HUES64 (cell line): Measurements from ENCODE around the gene RPL4.

ENCODE experiments used
- H3K27ac ChIP-seq: 2 replicates; pipeline ENCODE4 v1.7.0; 2013; ENCODE audit warnings: low read depth, low read length, inconsistent platforms
- H3K27me3 ChIP-seq: 2 replicates; pipeline ENCODE4 v1.6.1; 2013; ENCODE audit warnings: mild to moderate bottlenecking, low read length; ENCODE audit not compliant: insufficient read depth
- H3K36me3 ChIP-seq: 2 replicates; pipeline ENCODE4 v1.6.1; 2013; ENCODE audit warnings: mild to moderate bottlenecking, low read length; ENCODE audit not compliant: insufficient read depth
- H3K4me1 ChIP-seq: 2 replicates; pipeline ENCODE4 v1.6.1; 2013; ENCODE audit warnings: mild to moderate bottlenecking, low read length, moderate library complexity; ENCODE audit not compliant: insufficient read depth
- H3K4me3 ChIP-seq: 2 replicates; pipeline ENCODE4 v1.5.1; 2013; ENCODE audit warnings: mild to moderate bottlenecking, low read length, moderate library complexity
- H3K9ac ChIP-seq: 2 replicates; pipeline ENCODE4 v1.6.1; 2013; ENCODE audit warnings: mild to moderate bottlenecking, low read depth, low read length
- H3K9me3 ChIP-seq: 2 replicates; pipeline ENCODE4 v1.6.1; 2013; ENCODE audit warnings: low read depth, low read length; ENCODE audit not compliant: insufficient read depth
- WGBS: fragments of 150-250, 120-280 bp; methylation state at CpG from one replicate; pipeline ENCODE4 v1.1.7; 2013; ENCODE audit warnings: missing lambda C conversion rate; 5-methylcytosine and 5-hydroxymethylcytosine counted together

The RPL4 gene

GRCh38 chr15:66489179-66489791, 15.4 kb downstream of the RPL4 start:
- Histone ChIP-seq H3K4me3 (no peak overlapping the region), H3K27ac (no peak overlapping the region), H3K27me3 (no peaks in the 10 kb centered on the region), H3K36me3 (peaks cover 99% of the 10 kb centered on the region), H3K4me1 (no peaks in the 10 kb centered on the region), H3K9ac (no peak overlapping the region), H3K9me3 (no peaks in the 10 kb centered on the region)
- 93% methylated on average over 6 of the region's 6 CpGs for WGBS

GRCh38 chr15:66488525-66488924, 16.1 kb downstream of the RPL4 start:
- H3K27me3 ChIP-seq: no peaks in the 10 kb centered on the region
- peaks cover 92% of the 10 kb centered on the region for H3K36me3 ChIP-seq
- H3K9ac ChIP-seq: no peak overlapping the region
- no peak overlapping the region for H3K4me3 ChIP-seq
- 94% methylated on average over 5 of the region's 5 CpGs for WGBS
- no peaks in the 10 kb centered on the region for H3K9me3 ChIP-seq
- H3K27ac ChIP-seq: no peak overlapping the region
- no peaks in the 10 kb centered on the region for H3K4me1 ChIP-seq

GRCh38 chr15:66486887-66487286, 17.8 kb downstream of the RPL4 start:
- Histone ChIP-seq H3K9ac (no peak overlapping the region), H3K4me1 (no peaks in the 10 kb centered on the region), H3K9me3 (no peaks in the 10 kb centered on the region), H3K36me3 (peaks cover 87% of the 10 kb centered on the region), H3K27ac (no peak overlapping the region), H3K4me3 (no peak overlapping the region), H3K27me3 (no peaks in the 10 kb centered on the region)
- 95% methylated on average over 3 of the region's 3 CpGs for WGBS

- no peaks in the 10 kb centered on the region for H3K27me3 ChIP-seq
- no peak overlapping the region for H3K9ac ChIP-seq
- H3K4me1 ChIP-seq: no peaks in the 10 kb centered on the region
- H3K36me3 ChIP-seq: peaks cover 78% of the 10 kb centered on the region
- H3K27ac ChIP-seq: no peak overlapping the region
- H3K4me3 ChIP-seq: no peak overlapping the region
- H3K9me3 ChIP-seq: no peaks in the 10 kb centered on the region
- WGBS: 92% methylated on average over 5 of the region's 5 CpGs
Observed at GRCh38 chr15:66484539-66485112, 20.0 kb downstream of the RPL4 start.

- H3K4me1 ChIP-seq: no peaks in the 10 kb centered on the region
- H3K4me3 ChIP-seq: no peak overlapping the region
- H3K27me3 ChIP-seq: no peaks in the 10 kb centered on the region
- no peak overlapping the region for H3K27ac ChIP-seq
- 93% methylated on average over 3 of the region's 3 CpGs for WGBS
- peaks cover 64% of the 10 kb centered on the region for H3K36me3 ChIP-seq
- no peak overlapping the region for H3K9ac ChIP-seq
- H3K9me3 ChIP-seq: no peaks in the 10 kb centered on the region
Observed at GRCh38 chr15:66483131-66483566, 21.5 kb downstream of the RPL4 start.

GRCh38 chr15:66482539-66482938, 22.1 kb downstream of the RPL4 start:
- 93% methylated on average over 9 of the region's 9 CpGs for WGBS

GRCh38 chr15:66481107-66481856, 23.4 kb downstream of the RPL4 start:
- H3K36me3 ChIP-seq: peaks cover 45% of the 10 kb centered on the region
- no peak overlapping the region for H3K4me3 ChIP-seq
- no peak overlapping the region for H3K9ac ChIP-seq
- H3K9me3 ChIP-seq: no peaks in the 10 kb centered on the region
- 96% methylated on average over 10 of the region's 10 CpGs for WGBS
- H3K27me3 ChIP-seq: no peaks in the 10 kb centered on the region
- no peak overlapping the region for H3K27ac ChIP-seq
- H3K4me1 ChIP-seq: peaks cover 7% of the 10 kb centered on the region

More at GRCh38 chr15:66482539-66482938, 22.1 kb downstream of the RPL4 start:
- Histone ChIP-seq H3K27me3 (no peaks in the 10 kb centered on the region), H3K27ac (no peak overlapping the region), H3K4me1 (no peaks in the 10 kb centered on the region), H3K9me3 (no peaks in the 10 kb centered on the region), H3K4me3 (no peak overlapping the region), H3K9ac (no peak overlapping the region), H3K36me3 (peaks cover 57% of the 10 kb centered on the region)

- H3K27me3 ChIP-seq: no peaks in the 10 kb centered on the region
- H3K36me3 ChIP-seq: peaks cover 36% of the 10 kb centered on the region
- H3K27ac ChIP-seq: no peak overlapping the region
- no peak overlapping the region for H3K9ac ChIP-seq
- no peak overlapping the region for H3K4me3 ChIP-seq
- no peaks in the 10 kb centered on the region for H3K9me3 ChIP-seq
- H3K4me1 ChIP-seq: peaks cover 17% of the 10 kb centered on the region
- WGBS: 96% methylated on average over 6 of the region's 6 CpGs
Observed at GRCh38 chr15:66480267-66480666, 24.4 kb downstream of the RPL4 start.

- peaks cover 15% of the 10 kb centered on the region for H3K36me3 ChIP-seq
- WGBS: 82% methylated on average over 2 of the region's 2 CpGs
- no peaks in the 10 kb centered on the region for H3K9me3 ChIP-seq
- H3K27ac ChIP-seq: no peak overlapping the region
- no peak overlapping the region for H3K9ac ChIP-seq
- H3K4me3 ChIP-seq: no peak overlapping the region
- no peaks in the 10 kb centered on the region for H3K27me3 ChIP-seq
- peaks cover 49% of the 10 kb centered on the region for H3K4me1 ChIP-seq
Observed at GRCh38 chr15:66477011-66477410, 27.6 kb downstream of the RPL4 start.

GRCh38 chr15:66476535-66476934, 28.1 kb downstream of the RPL4 start:
- Histone ChIP-seq H3K4me1 (peaks cover 52% of the 10 kb centered on the region), H3K4me3 (no peak overlapping the region), H3K9me3 (no peaks in the 10 kb centered on the region), H3K27ac (no peak overlapping the region), H3K9ac (no peak overlapping the region), H3K36me3 (peaks cover 10% of the 10 kb centered on the region), H3K27me3 (no peaks in the 10 kb centered on the region)
- 74% methylated on average over 4 of the region's 4 CpGs for WGBS

GRCh38 chr15:66474963-66475362, 29.7 kb downstream of the RPL4 start:
- Histone ChIP-seq H3K27ac (no peak overlapping the region; the same call in 1 of the 2 replicates), H3K4me1 (peaks cover 67% of the 10 kb centered on the region), H3K9ac (peak overlapping the region; percentile 13; the same call in 1 of the 2 replicates), H3K4me3 (no peak overlapping the region), H3K27me3 (no peaks in the 10 kb centered on the region), H3K9me3 (no peaks in the 10 kb centered on the region), H3K36me3 (no peaks in the 10 kb centered on the region)
- WGBS: 82% methylated on average over 3 of the region's 3 CpGs
